Gastrocnemius medialis (tissue), 4 donors: Measurements from ENCODE around the gene TAS2R43.

Experiments used
- CTCF ChIP-seq, 5 experiments: fragments of 450-650 bp in 3 of 5; fragments of 200-600 bp in 2 of 5; sonication (generic) in 2 of 5; IDR thresholded peaks in 4 of 5; conservative IDR thresholded peaks in 1 of 5; 1 replicate in 4 of 5; 2 replicates in 1 of 5; pipeline ENCODE4 v1.5.1; 2016 to 2019; ENCODE audit warnings: antibody characterized with exemption in 5 of 5, mild to moderate bottlenecking in 3 of 5, moderate library complexity in 3 of 5
- POLR2A ChIP-seq, 2 donors: fragments of 450-650 bp; IDR thresholded peaks; one replicate each; pipeline ENCODE4 v1.6.1; 2017; ENCODE audit warnings: antibody characterized with exemption in 2 of 2, mild to moderate bottlenecking in 2 of 2, moderate library complexity in 2 of 2

GRCh38 chr12:11067514-11067913 lies 24.6 kb downstream of the TAS2R43 start:
- TF ChIP-seq CTCF (IDR thresholded peaks at IDR 0.05 in 4 of 5, conservative IDR thresholded peaks at IDR 0.05 in 1 of 5) (no peak), POLR2A (IDR thresholded peaks at IDR 0.05) (no peak)
